ENCODE data around the gene CAMSAP2. TPM values are rescaled to one million over a fixed set of nuclear protein-coding genes. Genes with fewer than 3 reads are reported as not detected.

Gene CAMSAP2
- total RNA-seq, 1 experiment from 2014 or later, result 28.6 TPM

GRCh38 chr1:200737647-200738291, 924 bp upstream of the CAMSAP2 start:
- Histone ChIP-seq H3K9me2 (replicated peaks; ENCODE audit: low read length) (no peaks in the 10 kb centered on the region), H4K20me1 (ENCODE audit: low read length) (peaks cover 30% of the 10 kb centered on the region), H3K27me3 (ENCODE audit: low read length) (no peaks in the 10 kb centered on the region), H3K27ac (ENCODE audit: low read length) (peak overlapping the region; percentile 23), H3K9ac (ENCODE audit: low read length) (peak overlapping the region; percentile 91), H3K9me3 (ENCODE audit: low read length) (no peaks in the 10 kb centered on the region), H2AFZ (ENCODE audit: low read length) (peak overlapping the region; percentile 92), H3K4me2 (ENCODE audit: low read length) (peak overlapping the region; percentile 87), H3K4me1 (ENCODE audit: insufficient read depth, low read length) (peaks cover 40% of the 10 kb centered on the region), H3K79me2 (ENCODE audit: low read length) (peaks cover 33% of the 10 kb centered on the region), H3F3A (ENCODE audit: low read length, unreplicated experiment) (no peaks in the 10 kb centered on the region), H3K36me3 (ENCODE audit: low read depth, low read length) (no peaks in the 10 kb centered on the region), H3K4me3 (ENCODE audit: low read length) (peak overlapping the region; percentile 70)
- intact Hi-C loops (cut with micrococcal nuclease), result loop anchor here (1.0 to 2.0 kb wide), 3 partner anchors 13 to 67 kb away; no protein-coding TSS in a partner anchor
- no peak for TF ChIP-seq EZH2phosphoT487 (IDR thresholded peaks at IDR 0.05; ENCODE audit: borderline replicate concordance, low read length)
- no peak for TF ChIP-seq CTCF (conservative IDR thresholded peaks at IDR 0.05; ENCODE audit: low read depth, low read length)
- TF ChIP-seq EZH2 (IDR thresholded peaks at IDR 0.05; ENCODE audit: low read length, unreplicated experiment), result no peak
- no TSS peak for BruUV-seq (replicated peaks)
- ChIA-PET CTCF (interaction anchor here (0.7 to 1.4 kb wide), 3 partner anchors 14 to 115 kb away, joined by 3 to 4 read pairs (median 4); no protein-coding TSS in a partner anchor), POLR2A (ENCODE audit: unreplicated experiment) (interaction anchor here (0.6 to 1.6 kb wide), 4 partner anchors 9 to 119 kb away, joined by 3 to 9 read pairs (median 6); partner anchors contain the start of gene DDX59)
- DNase-seq (no peak), ATAC-seq (no peak)

GRCh38 chr1:200738949-200739651, 407 bp downstream of the CAMSAP2 start:
- H3K79me2 ChIP-seq (ENCODE audit: low read length), result peaks cover 45% of the 10 kb centered on the region
- peaks cover 37% of the 10 kb centered on the region for H3K4me1 ChIP-seq (ENCODE audit: insufficient read depth, low read length)
- H3K4me3 ChIP-seq (ENCODE audit: low read length), result peak overlapping the region; percentile 89
- peak overlapping the region; percentile 91 for H3K9ac ChIP-seq (ENCODE audit: low read length)
- DNase-seq, result peak; percentile 90
- intact Hi-C loops (cut with micrococcal nuclease), result loop anchor here (1.0 to 2.0 kb wide), 4 partner anchors 15 to 119 kb away; partner anchors contain the start of gene KIF14
- no peaks in the 10 kb centered on the region for H3K9me3 ChIP-seq (ENCODE audit: low read length)
- H3K27ac ChIP-seq (ENCODE audit: low read length), result peak overlapping the region; percentile 90
- BruUV-seq (replicated peaks), result no TSS peak
- H3K36me3 ChIP-seq (ENCODE audit: low read depth, low read length), result no peaks in the 10 kb centered on the region
- no peaks in the 10 kb centered on the region for H3K9me2 ChIP-seq (replicated peaks; ENCODE audit: low read length)
- H3K27me3 ChIP-seq (ENCODE audit: low read length), result no peaks in the 10 kb centered on the region
- H2AFZ ChIP-seq (ENCODE audit: low read length), result peak overlapping the region; percentile 90
- peak; percentile 68 for ATAC-seq
- no peaks in the 10 kb centered on the region for H3F3A ChIP-seq (ENCODE audit: low read length, unreplicated experiment)
- POLR2A ChIA-PET (ENCODE audit: unreplicated experiment), result interaction anchor here (0.6 to 1.6 kb wide), 9 partner anchors 10 to 546 kb away, joined by 3 to 9 read pairs (median 5); partner anchors contain the start of gene DDX59
- TF ChIP-seq EZH2phosphoT487 (IDR thresholded peaks at IDR 0.05; ENCODE audit: borderline replicate concordance, low read length) (peak; percentile 94), EZH2 (IDR thresholded peaks at IDR 0.05; ENCODE audit: low read length, unreplicated experiment) (no peak)
- CTCF ChIA-PET, result interaction anchor here (1.4 kb wide), 1 partner anchor 117 kb away, joined by 4 read pairs; no protein-coding TSS in a partner anchor
- peak overlapping the region; percentile 94 for H3K4me2 ChIP-seq (ENCODE audit: low read length)
- peaks cover 38% of the 10 kb centered on the region for H4K20me1 ChIP-seq (ENCODE audit: low read length)
